ENCODE data around the gene STEAP4. TPM values are rescaled to one million over a fixed set of nuclear protein-coding genes. Genes with fewer than 3 reads are reported as not detected.

STEAP4 gene
- 1.7 and 6.5 TPM in 2 replicates for total RNA-seq

DNA sequence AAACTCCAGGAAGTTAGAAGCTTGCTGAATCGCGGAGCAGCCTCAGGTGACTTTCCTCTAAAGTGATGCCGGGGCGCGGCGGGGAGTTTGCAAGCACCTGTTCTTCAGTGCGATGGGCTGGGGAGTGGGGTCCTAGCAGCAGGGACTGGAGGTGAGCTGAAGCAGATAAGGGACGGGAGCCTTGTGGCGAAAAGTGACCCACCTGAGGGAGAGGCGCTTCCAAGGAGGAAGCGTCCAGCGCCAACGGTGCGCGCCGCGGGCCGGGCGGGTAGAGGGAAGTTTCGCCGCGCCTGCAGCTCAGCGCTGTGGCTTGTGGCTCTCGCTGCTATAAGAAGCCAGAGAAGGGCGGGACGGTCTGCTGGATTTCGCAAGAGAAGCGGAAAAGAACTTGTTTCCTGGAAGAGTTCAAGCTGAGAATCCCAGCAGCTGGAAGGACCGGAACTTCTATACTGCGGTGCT, at the start of gene STEAP4:
Gene STEAP4, minus strand, starts transcription at position 305 of the 459 bp plus-strand sequence. CDS start 22,625 bp downstream, outside the sequence.

Other genes with a start within 250 kb of the STEAP4 start
- 106 and 117 TPM in 2 replicates for gene SRI, start 86.9 kb downstream of the STEAP4 start, total RNA-seq